Trophoblast cell (in vitro differentiated cells and primary cell): ENCODE results near the gene KIRREL3.

Experiments
- DNase-seq, 2 donors: peaks; one replicate each; pipeline ENCODE4 v3.0.0-alpha.2; 2016
- H2AFZ ChIP-seq: 2 replicates; pipeline ENCODE4 v1.6.1; 2013; ENCODE audit warnings: low read length, moderate library complexity, mild to moderate bottlenecking; ENCODE audit not compliant: insufficient read depth, poor library complexity
- H2AK5ac ChIP-seq: 2 replicates; pipeline ENCODE4 v1.6.1; 2013; ENCODE audit warnings: mild to moderate bottlenecking, low read length
- H2BK120ac ChIP-seq: 2 replicates; pipeline ENCODE4 v1.6.1; 2013; ENCODE audit warnings: low read length, mild to moderate bottlenecking, moderate library complexity; ENCODE audit not compliant: insufficient read depth, poor library complexity
- H2BK12ac ChIP-seq: 2 replicates; pipeline ENCODE4 v1.6.1; 2013; ENCODE audit warnings: mild to moderate bottlenecking, low read length, moderate library complexity
- H2BK5ac ChIP-seq: 2 replicates; pipeline ENCODE4 v1.6.1; 2013; ENCODE audit warnings: low read length, low read depth, moderate library complexity, mild to moderate bottlenecking; ENCODE audit not compliant: poor library complexity
- H3K14ac ChIP-seq: 2 replicates; pipeline ENCODE4 v1.6.1; 2013; ENCODE audit warnings: mild to moderate bottlenecking, low read length
- H3K18ac ChIP-seq: 2 replicates; pipeline ENCODE4 v1.6.1; 2013; ENCODE audit warnings: mild to moderate bottlenecking, low read length
- H3K23ac ChIP-seq: 2 replicates; pipeline ENCODE4 v1.6.1; 2013; ENCODE audit warnings: low read length
- H3K27ac ChIP-seq: 2 replicates; pipeline ENCODE4 v1.5.1; 2013; ENCODE audit warnings: low read depth, mild to moderate bottlenecking, inconsistent platforms, low read length, moderate library complexity
- H3K27me3 ChIP-seq: 2 replicates; pipeline ENCODE4 v1.6.1; 2013; ENCODE audit warnings: inconsistent platforms, mild to moderate bottlenecking, low read length, moderate library complexity; ENCODE audit not compliant: insufficient read depth
- H3K36me3 ChIP-seq, 2 experiments: 1 replicate in 1 of 2; 2 replicates in 1 of 2; pipeline ENCODE4 v1.6.1; 2013; ENCODE audit warnings: low read length in 2 of 2, mild to moderate bottlenecking in 2 of 2, moderate library complexity in 1 of 2; ENCODE audit not compliant: insufficient read depth in 2 of 2, control insufficient read depth in 1 of 2
- H3K4ac ChIP-seq: 2 replicates; pipeline ENCODE4 v1.6.1; 2013; ENCODE audit warnings: low read depth, mild to moderate bottlenecking, low read length, moderate library complexity
- H3K4me1 ChIP-seq, 2 experiments: 1 replicate in 1 of 2; 2 replicates in 1 of 2; pipeline ENCODE4 v1.6.1; 2013; ENCODE audit warnings: low read length in 2 of 2, mild to moderate bottlenecking in 2 of 2, moderate library complexity in 1 of 2; ENCODE audit not compliant: insufficient read depth in 2 of 2, control insufficient read depth in 1 of 2
- H3K4me2 ChIP-seq: 2 replicates; pipeline ENCODE4 v1.6.1; 2013; ENCODE audit warnings: inconsistent platforms, mild to moderate bottlenecking, low read length, moderate library complexity
- H3K4me3 ChIP-seq: 2 replicates; pipeline ENCODE4 v1.5.1; 2013; ENCODE audit warnings: mild to moderate bottlenecking, low read depth, low read length, inconsistent platforms
- H3K79me1 ChIP-seq: one replicate; pipeline ENCODE4 v1.6.1; 2013; ENCODE audit warnings: low read length
- H3K79me2 ChIP-seq: 2 replicates; pipeline ENCODE4 v1.6.1; 2013; ENCODE audit warnings: low read length, mild to moderate bottlenecking; ENCODE audit not compliant: control insufficient read depth, insufficient read depth, poor library complexity
- H3K9ac ChIP-seq: 2 replicates; pipeline ENCODE4 v1.6.1; 2013; ENCODE audit warnings: mild to moderate bottlenecking, low read length
- H3K9me3 ChIP-seq: 2 replicates; pipeline ENCODE4 v1.6.1; 2013; ENCODE audit warnings: low read depth, mild to moderate bottlenecking, control low read depth, inconsistent platforms, low read length; ENCODE audit not compliant: insufficient read depth
- H4K12ac ChIP-seq: 2 replicates; pipeline ENCODE4 v1.6.1; 2013; ENCODE audit warnings: low read depth, mild to moderate bottlenecking, low read length, moderate library complexity
- H4K8ac ChIP-seq: 2 replicates; pipeline ENCODE4 v1.6.1; 2013; ENCODE audit warnings: low read depth, mild to moderate bottlenecking, low read length, moderate library complexity
- H4K91ac ChIP-seq: one replicate; pipeline ENCODE4 v1.6.1; 2013; ENCODE audit warnings: low read depth, mild to moderate bottlenecking, low read length, moderate library complexity
- WGBS: extraction: QIAGEN DNeasy Blood & Tissue Kit; methylation state at CpG from one replicate; pipeline ENCODE4 v1.1.7; 2013; ENCODE audit warnings: missing lambda C conversion rate; ENCODE audit not compliant: insufficient read length, insufficient coverage; ENCODE audit errors: extremely low coverage; 5-methylcytosine and 5-hydroxymethylcytosine counted together

The KIRREL3 gene

DNA sequence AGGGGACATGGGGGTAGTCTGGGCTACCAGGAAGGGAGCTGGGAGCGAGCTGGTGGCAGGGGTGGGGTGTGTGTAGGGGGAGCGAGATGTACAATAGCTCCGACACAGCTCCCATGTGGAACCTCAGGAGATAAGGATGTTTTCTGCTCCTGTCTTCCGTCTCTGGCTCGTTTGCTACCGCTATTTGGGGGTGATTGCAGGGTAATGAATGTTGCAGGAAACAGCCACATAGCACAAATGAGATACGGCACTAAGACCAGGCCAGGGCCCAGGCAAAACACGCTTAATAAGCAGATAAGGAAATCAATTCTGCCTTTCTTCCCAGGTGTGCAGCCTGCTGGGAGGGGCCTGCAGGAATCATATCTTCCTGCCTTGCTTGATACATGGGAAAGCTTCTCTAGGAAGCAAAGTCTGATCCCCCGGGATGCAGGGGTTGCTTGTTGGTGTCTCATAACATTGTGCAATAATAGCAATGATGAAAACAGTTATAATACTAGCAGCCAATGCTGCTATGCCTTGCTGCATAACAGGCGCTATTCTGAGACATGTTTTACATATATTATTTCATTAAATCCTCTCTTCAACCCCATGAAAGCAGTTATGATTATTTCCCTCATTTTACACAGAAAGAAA is 486.4 kb downstream of the KIRREL3 start:
- Histone ChIP-seq H4K91ac (no peak overlapping the region), H3K9me3 (no peaks in the 10 kb centered on the region), H3K23ac (no peak overlapping the region), H2AFZ (no peak overlapping the region), H3K27me3 (no peaks in the 10 kb centered on the region), H2BK12ac (no peak overlapping the region), H2AK5ac (no peak overlapping the region), H3K4me2 (no peak overlapping the region), H3K18ac (no peak overlapping the region), H3K79me2 (no peaks in the 10 kb centered on the region), H4K12ac (no peak overlapping the region), H3K9ac (no peak overlapping the region), H3K4ac (no peak overlapping the region), H3K79me1 (no peaks in the 10 kb centered on the region), H3K36me3 (no peaks in the 10 kb centered on the region), H2BK120ac (no peak overlapping the region), H3K4me3 (no peak overlapping the region), H3K4me1 (no peaks in the 10 kb centered on the region), H4K8ac (no peak overlapping the region), H3K14ac (no peak overlapping the region), H3K27ac (no peak overlapping the region), H2BK5ac (no peak overlapping the region)
- WGBS, result no CpG with 5 or more reads among the region's 10 CpGs
- DNase-seq, result no peak

DNA sequence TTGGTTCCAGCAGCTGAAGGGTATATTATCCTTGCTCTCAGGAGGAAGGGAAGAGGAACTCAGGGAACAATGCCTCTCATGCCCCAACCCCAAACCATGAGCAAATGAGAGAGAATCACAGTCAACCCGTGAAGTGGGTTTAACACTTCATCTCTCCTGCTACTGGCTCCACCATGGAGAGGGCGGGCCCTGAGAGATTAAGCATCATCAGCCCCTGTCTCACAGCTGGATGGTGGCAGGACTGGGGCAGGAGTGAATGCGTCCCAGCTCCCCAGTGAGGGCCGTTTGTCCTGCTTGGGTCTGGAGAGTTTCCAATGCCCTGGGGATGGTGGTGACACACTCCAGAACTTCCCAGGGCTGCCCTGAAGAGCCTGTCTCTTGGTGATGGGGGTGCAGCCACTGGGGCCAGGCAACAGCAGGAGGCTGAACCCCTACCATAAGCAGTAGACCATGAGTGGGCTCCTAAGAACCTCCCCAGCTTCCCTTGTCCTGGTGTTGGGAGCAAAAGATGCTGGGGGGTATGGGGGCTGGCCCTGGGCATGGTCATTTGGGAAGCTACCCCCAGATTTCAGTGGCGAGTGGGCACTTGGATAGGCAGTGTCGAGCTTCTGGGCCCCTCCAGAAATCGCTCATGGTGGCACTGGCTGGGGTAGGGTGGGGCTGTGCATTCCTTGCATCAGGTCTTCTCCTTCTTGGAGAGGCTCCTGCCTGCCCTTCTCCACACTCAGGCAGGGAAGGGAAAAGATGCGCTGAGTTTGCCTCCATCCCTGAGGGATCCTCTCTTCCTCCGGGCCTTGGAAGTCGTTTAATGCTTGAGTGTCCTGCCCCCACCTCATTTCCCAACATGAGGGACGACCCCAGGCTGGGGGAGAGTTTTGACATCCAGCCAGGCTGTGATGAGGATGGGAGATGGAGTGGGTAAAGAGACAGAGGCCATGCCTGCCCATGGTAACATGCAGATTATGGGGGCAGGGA is 487.5 kb downstream of the KIRREL3 start:
- no peak overlapping the region for H3K18ac ChIP-seq
- H3K79me1 ChIP-seq, result no peaks in the 10 kb centered on the region
- H3K4me1 ChIP-seq, result no peaks in the 10 kb centered on the region
- no peak overlapping the region for H4K12ac ChIP-seq
- WGBS, result no CpG with 5 or more reads among the region's 11 CpGs
- no peaks in the 10 kb centered on the region for H3K9me3 ChIP-seq
- no peak for DNase-seq
- H4K8ac ChIP-seq, result no peak overlapping the region
- no peaks in the 10 kb centered on the region for H3K79me2 ChIP-seq
- H2BK120ac ChIP-seq, result no peak overlapping the region
- no peaks in the 10 kb centered on the region for H3K36me3 ChIP-seq
- no peak overlapping the region for H3K4ac ChIP-seq
- H2AK5ac ChIP-seq, result no peak overlapping the region
- no peak overlapping the region for H2BK12ac ChIP-seq
- no peak overlapping the region for H3K14ac ChIP-seq
- H2AFZ ChIP-seq, result no peak overlapping the region
- H3K27ac ChIP-seq, result no peak overlapping the region
- no peak overlapping the region for H3K9ac ChIP-seq
- no peaks in the 10 kb centered on the region for H3K27me3 ChIP-seq
- no peak overlapping the region for H2BK5ac ChIP-seq
- H3K23ac ChIP-seq, result no peak overlapping the region
- H3K4me3 ChIP-seq, result peak overlapping the region; percentile 17
- no peak overlapping the region for H3K4me2 ChIP-seq
- H4K91ac ChIP-seq, result no peak overlapping the region

GRCh38 chr11:126512251-126512650 is 488.3 kb downstream of the KIRREL3 start:
- Histone ChIP-seq H4K8ac (no peak overlapping the region), H3K18ac (no peak overlapping the region)

GRCh38 chr11:126511475-126512115 is 489.0 kb downstream of the KIRREL3 start:
- Histone ChIP-seq H2BK12ac (no peak overlapping the region), H3K4me3 (no peak overlapping the region), H3K79me1 (no peaks in the 10 kb centered on the region), H3K4me1 (no peaks in the 10 kb centered on the region), H3K9ac (no peak overlapping the region), H2BK5ac (no peak overlapping the region), H2AFZ (no peak overlapping the region), H3K9me3 (no peaks in the 10 kb centered on the region), H3K27me3 (no peaks in the 10 kb centered on the region), H2BK120ac (no peak overlapping the region), H3K27ac (no peak overlapping the region), H3K18ac (no peak overlapping the region), H3K4ac (no peak overlapping the region), H3K36me3 (no peaks in the 10 kb centered on the region), H4K12ac (no peak overlapping the region), H4K91ac (no peak overlapping the region), H3K23ac (no peak overlapping the region), H3K79me2 (no peaks in the 10 kb centered on the region), H3K4me2 (no peak overlapping the region), H3K14ac (no peak overlapping the region), H2AK5ac (no peak overlapping the region), H4K8ac (no peak overlapping the region)
- WGBS, result no CpG with 5 or more reads among the region's 14 CpGs
- no peak for DNase-seq

More at GRCh38 chr11:126512251-126512650, 488.3 kb downstream of the KIRREL3 start:
- Histone ChIP-seq H2AFZ (no peak overlapping the region), H2AK5ac (no peak overlapping the region), H2BK5ac (no peak overlapping the region), H4K12ac (no peak overlapping the region), H2BK120ac (no peak overlapping the region), H3K9ac (no peak overlapping the region), H3K4me1 (no peaks in the 10 kb centered on the region), H3K79me2 (no peaks in the 10 kb centered on the region), H3K4ac (no peak overlapping the region), H4K91ac (no peak overlapping the region), H3K79me1 (no peaks in the 10 kb centered on the region), H3K9me3 (no peaks in the 10 kb centered on the region), H2BK12ac (no peak overlapping the region), H3K27me3 (no peaks in the 10 kb centered on the region), H3K23ac (no peak overlapping the region), H3K4me2 (no peak overlapping the region), H3K36me3 (no peaks in the 10 kb centered on the region), H3K4me3 (no peak overlapping the region), H3K14ac (no peak overlapping the region), H3K27ac (no peak overlapping the region)
- no CpG with 5 or more reads among the region's 8 CpGs for WGBS
- DNase-seq, result no peak
